Nephron progenitor cell (in vitro differentiated cells): ENCODE measurements around the gene FOXP1.

Source experiments
- DNase-seq: peaks from one replicate; pipeline ENCODE4 v3.0.0; 2021
- H3K27ac Mint-ChIP-seq: 2 replicates; pipeline ENCODE4 v1.8.0; 2021; ENCODE audit warnings: mild to moderate bottlenecking, moderate library complexity, mixed read lengths
- H3K27me3 Mint-ChIP-seq: 2 replicates; pipeline ENCODE4 v1.8.0; 2021; ENCODE audit warnings: mild to moderate bottlenecking, low read depth, mixed read lengths; ENCODE audit not compliant: poor library complexity
- H3K36me3 Mint-ChIP-seq: 2 replicates; pipeline ENCODE4 v1.8.0; 2021; ENCODE audit warnings: low read depth, mixed read lengths
- H3K4me1 Mint-ChIP-seq: 2 replicates; pipeline ENCODE4 v1.8.0; 2021; ENCODE audit warnings: mixed read lengths
- H3K4me3 Mint-ChIP-seq: 2 replicates; pipeline ENCODE4 v1.8.0; 2021; ENCODE audit warnings: mild to moderate bottlenecking, moderate library complexity, mixed read lengths
- H3K9me3 Mint-ChIP-seq: 2 replicates; pipeline ENCODE4 v1.8.0; 2021; ENCODE audit warnings: mild to moderate bottlenecking, moderate library complexity, mixed read lengths
- TF ChIP-seq, protein P1 (sequence below): fragments of 200-600 bp; sonication (generic); IDR thresholded peaks from 2 replicates; pipeline ENCODE4 v1.5.0; 2021; ENCODE audit warnings: antibody characterized with exemption

Gene FOXP1

DNA sequence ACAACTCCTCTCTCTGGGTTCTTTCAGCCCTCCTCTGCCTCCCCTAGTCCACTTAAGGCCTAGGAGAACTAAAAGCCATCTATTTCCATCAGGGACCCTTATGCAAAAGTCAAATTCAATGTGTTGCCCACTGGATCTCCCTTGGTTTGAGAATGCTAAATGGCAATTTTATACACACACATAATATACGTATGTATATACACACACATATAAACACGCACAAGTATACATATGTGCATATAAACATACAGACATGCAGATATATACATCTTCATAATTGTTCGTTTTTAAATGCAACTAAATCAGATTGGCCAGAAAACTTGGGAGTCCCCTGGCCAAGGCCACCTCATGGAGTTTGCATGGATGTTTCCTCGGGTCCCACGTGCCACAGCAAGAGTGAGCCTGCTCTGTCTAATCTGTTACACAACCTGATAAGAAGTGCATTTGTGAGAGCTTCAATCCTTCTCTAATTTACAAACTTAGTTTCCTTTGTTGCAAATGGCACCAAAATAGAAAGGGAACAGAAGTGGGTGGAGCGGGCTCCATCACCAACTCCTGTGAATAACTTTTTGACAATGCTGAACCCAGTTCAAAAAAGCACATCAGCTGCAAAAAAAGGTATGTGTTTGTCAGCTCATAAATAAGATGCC is 84.2 kb downstream of the FOXP1 start:
- peaks cover 43% of the 10 kb centered on the region for H3K36me3 Mint-ChIP-seq
- H3K9me3 Mint-ChIP-seq: no peaks in the 10 kb centered on the region
- TF ChIP-seq, protein P1, sequence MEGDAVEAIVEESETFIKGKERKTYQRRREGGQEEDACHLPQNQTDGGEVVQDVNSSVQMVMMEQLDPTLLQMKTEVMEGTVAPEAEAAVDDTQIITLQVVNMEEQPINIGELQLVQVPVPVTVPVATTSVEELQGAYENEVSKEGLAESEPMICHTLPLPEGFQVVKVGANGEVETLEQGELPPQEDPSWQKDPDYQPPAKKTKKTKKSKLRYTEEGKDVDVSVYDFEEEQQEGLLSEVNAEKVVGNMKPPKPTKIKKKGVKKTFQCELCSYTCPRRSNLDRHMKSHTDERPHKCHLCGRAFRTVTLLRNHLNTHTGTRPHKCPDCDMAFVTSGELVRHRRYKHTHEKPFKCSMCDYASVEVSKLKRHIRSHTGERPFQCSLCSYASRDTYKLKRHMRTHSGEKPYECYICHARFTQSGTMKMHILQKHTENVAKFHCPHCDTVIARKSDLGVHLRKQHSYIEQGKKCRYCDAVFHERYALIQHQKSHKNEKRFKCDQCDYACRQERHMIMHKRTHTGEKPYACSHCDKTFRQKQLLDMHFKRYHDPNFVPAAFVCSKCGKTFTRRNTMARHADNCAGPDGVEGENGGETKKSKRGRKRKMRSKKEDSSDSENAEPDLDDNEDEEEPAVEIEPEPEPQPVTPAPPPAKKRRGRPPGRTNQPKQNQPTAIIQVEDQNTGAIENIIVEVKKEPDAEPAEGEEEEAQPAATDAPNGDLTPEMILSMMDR: no peak
- no peaks in the 10 kb centered on the region for H3K27me3 Mint-ChIP-seq
- no peak overlapping the region for H3K4me3 Mint-ChIP-seq
- H3K27ac Mint-ChIP-seq: peak overlapping the region; percentile 47
- no peak for DNase-seq
- H3K4me1 Mint-ChIP-seq: peaks cover 55% of the 10 kb centered on the region

- peak overlapping the region; percentile 96 for H3K27ac Mint-ChIP-seq
- H3K27me3 Mint-ChIP-seq: no peaks in the 10 kb centered on the region
- no peak overlapping the region for H3K4me3 Mint-ChIP-seq
- H3K4me1 Mint-ChIP-seq: peaks cover 55% of the 10 kb centered on the region
- no peak for DNase-seq
- peaks cover 4% of the 10 kb centered on the region for H3K9me3 Mint-ChIP-seq
- H3K36me3 Mint-ChIP-seq: peaks cover 40% of the 10 kb centered on the region
- TF ChIP-seq, protein P1: no peak
Observed at GRCh38 chr3:71498543-71498942, 85.0 kb downstream of the FOXP1 start.

GRCh38 chr3:71497971-71498444 is 85.5 kb downstream of the FOXP1 start:
- peaks cover 55% of the 10 kb centered on the region for H3K4me1 Mint-ChIP-seq
- no peak overlapping the region for H3K4me3 Mint-ChIP-seq

DNA sequence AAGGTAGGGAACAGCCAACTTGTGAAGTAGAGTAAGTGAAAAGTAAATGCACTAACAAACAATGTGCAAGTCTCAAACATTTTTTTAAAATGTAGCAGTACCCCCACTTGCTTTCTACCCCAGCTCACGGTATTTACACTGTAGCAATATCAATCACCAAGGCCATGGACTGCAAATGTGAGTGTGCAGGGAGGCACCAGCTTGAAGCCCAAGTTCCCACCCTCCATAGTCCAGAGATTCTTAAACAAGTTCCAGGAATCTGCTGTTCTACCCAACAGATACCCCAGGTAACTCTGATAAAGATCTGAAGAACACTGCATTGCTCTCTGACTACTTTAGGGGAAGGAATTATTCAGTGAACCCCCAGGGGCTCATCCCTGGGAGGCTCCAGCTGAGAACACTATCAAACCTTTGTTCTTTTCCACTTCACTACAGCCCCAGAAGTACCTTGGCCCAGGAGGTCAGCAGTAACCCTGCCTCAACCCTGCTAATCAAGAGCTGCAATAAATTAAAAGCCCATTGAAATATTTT is 86.1 kb downstream of the FOXP1 start:
- Mint-ChIP-seq H3K4me1 (peaks cover 55% of the 10 kb centered on the region), H3K4me3 (peak overlapping the region; percentile 35), H3K36me3 (peaks cover 44% of the 10 kb centered on the region), H3K9me3 (peaks cover 15% of the 10 kb centered on the region), H3K27me3 (peaks cover 2% of the 10 kb centered on the region), H3K27ac (peak overlapping the region; percentile 96)
- TF ChIP-seq, protein P1: no peak
- no peak for DNase-seq

More at GRCh38 chr3:71497971-71498444, 85.5 kb downstream of the FOXP1 start:
- peak overlapping the region; percentile 96 for H3K27ac Mint-ChIP-seq
- H3K27me3 Mint-ChIP-seq: no peaks in the 10 kb centered on the region
- no peak for DNase-seq
- peaks cover 40% of the 10 kb centered on the region for H3K36me3 Mint-ChIP-seq
- peaks cover 9% of the 10 kb centered on the region for H3K9me3 Mint-ChIP-seq
- TF ChIP-seq, protein P1: no peak

DNA sequence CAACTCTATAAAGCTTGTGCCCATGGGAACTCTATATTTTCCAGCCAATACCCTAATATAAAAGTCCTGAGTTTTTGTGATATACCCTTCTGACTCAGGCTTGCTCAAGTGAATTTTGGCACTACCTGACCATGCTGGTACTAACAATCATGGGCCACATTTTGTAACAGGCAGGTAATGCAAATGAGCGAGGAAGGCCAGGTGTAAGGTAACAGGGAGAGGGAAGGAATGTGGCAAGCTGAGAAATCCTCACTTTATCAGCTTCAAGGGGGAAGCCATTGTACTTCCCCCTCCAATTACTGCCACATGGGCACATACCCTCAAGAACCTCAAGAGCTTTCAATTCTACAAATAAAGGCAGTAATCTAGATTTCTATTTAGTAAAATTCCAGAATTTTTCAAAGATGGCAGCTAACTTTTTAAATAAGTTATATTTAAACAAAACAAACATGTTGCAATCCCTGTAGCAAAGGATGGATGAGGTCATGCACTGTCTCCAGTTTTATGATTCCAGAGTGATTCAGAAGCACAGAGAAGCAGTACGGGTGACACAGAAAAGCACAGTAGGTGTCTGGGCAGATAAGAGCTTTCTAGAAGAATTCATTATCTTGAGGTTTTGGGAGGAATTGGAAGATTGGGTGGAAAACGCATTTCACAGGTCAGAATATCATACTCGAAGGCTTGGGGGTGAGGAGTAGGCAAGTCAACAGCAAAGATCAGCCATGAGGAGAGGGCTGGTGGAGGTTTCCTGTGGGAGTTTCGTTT is 87.6 kb downstream of the FOXP1 start:
- Mint-ChIP-seq H3K4me1 (peaks cover 46% of the 10 kb centered on the region), H3K36me3 (peaks cover 52% of the 10 kb centered on the region), H3K27me3 (peaks cover 4% of the 10 kb centered on the region), H3K9me3 (peaks cover 29% of the 10 kb centered on the region), H3K4me3 (peak overlapping the region; percentile 8), H3K27ac (peak overlapping the region; percentile 74)
- TF ChIP-seq, protein P1: no peak
- DNase-seq: no peak
